Activated CD4-positive, CD25-positive, alpha-beta regulatory T cell treated with anti-CD3 and anti-CD28 coated beads, Interleukin-2, amount 50 U/mL, for 72 hours (primary cell): Measurements from ENCODE around the gene SPO11.
"Not testable (repeated sequence)": the region's sequence is repeated elsewhere in the genome, so short reads cannot be mapped to it uniquely, and the experiment has no call there.

Experiments
- DNase-seq: peaks from one replicate; pipeline ENCODE4 v3.0.0; 2021

Gene SPO11

GRCh38 chr20:57342829-57343228 is 13.2 kb downstream of the SPO11 start:
- DNase-seq = no peak

DNA sequence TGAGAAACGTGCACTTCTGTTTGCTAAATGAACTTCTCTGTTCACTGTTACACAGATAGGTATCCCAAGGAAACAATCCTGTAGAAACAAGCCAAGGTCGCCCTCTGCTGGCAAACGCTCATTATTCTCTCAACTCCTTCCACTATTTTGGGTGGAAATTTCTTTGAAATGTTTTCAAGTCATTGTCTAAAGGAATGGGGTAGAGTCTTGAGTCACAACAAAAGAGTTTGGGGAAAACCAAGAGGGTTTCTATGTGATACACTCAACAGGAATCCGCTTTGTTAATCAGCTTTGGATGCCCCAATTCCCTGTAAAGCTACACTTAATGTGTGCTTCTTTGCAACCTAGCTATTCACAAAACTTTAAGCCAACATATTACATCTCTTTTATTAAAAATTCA is 16.9 kb downstream of the SPO11 start:
- peak; percentile 63 for DNase-seq

DNA sequence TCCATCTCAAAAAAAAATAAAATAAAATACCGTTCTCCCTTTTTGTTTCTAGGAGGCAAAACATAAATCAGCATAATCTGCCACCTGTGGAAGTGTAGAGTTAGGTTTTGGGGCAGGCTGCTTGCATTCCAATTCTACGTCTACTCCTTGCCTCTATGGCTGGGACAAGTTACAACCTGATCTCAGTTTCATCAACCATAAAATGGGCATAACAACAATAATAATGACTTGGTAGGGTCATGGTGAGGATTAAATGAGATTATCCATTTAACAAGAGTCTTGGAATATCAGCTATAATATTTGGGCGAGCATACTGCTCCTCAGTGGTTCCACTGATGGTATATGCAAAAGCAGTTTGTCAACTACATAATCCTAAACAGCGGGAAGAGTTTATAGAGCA is 17.8 kb downstream of the SPO11 start:
- no peak for DNase-seq

DNA sequence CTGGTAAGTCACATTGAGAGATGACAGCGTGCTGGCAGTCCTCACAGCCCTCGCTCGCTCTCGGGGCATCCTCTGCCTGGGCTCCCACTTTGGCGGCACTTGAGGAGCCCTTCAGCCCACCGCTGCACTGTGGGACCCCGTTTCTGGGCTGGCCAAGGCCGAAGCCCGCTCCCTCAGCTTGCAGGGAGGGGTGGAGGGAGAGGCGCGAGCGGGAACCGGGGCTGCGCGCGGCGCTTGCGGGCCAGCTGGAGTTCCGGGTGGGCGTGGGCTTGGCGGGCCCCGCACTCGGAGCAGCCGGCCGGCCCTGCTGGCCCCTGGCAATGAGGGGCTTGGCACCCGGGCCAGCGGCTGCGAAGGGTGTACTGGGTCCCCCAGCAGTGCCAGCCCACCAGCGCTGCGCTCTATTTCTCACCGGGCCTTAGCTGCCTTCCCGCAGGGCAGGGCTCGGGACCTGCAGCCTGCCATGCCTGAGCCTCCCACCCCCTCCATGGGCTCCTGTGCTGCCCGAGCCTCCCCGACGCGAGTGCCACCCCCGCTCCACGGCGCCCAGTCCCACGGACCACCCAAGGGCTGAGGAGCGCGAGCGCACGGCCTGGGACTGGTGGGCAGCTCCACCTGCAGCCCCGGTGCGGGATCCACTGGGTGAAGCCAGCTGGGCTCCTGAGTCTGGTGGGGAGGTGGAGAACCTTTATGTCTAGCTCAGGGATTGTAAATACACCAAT is 18.8 kb downstream of the SPO11 start:
- DNase-seq = not testable (repeated sequence)

DNA sequence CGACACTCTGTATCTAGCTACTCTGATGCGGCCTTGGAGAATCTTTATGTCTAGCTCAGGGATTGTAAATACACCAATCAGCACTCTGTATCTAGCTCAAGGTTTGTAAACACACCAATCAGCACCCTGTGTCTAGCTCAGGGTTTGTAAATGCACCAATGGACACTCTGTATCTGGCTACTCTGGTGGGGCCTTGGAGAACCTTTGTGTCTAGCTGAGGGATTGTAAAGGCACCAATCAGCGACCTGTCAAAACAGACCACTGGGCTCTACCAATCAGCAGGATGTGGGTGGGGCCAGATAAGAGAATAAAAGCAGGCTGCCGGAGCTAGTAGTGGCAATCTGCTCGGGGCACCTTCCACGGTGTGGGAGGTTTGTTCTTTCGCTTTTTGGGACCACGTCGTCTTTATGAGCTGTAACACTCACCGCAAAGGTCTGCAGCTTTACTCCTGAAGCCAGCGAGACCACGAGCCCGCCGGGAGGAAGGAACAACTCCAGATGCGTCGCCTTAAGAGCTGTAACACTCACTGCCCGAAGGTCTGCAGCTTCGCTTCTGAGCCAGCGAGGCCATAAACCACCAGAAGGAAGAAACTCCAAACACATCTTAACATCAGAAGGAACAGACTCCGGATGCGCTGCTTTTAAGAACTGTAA is 19.4 kb downstream of the SPO11 start:
- not testable (repeated sequence) for DNase-seq

GRCh38 chr20:57350081-57350710 is 20.6 kb downstream of the SPO11 start:
- no peak for DNase-seq

GRCh38 chr20:57350726-57351041 is 21.1 kb downstream of the SPO11 start:
- not testable (repeated sequence) for DNase-seq

DNA sequence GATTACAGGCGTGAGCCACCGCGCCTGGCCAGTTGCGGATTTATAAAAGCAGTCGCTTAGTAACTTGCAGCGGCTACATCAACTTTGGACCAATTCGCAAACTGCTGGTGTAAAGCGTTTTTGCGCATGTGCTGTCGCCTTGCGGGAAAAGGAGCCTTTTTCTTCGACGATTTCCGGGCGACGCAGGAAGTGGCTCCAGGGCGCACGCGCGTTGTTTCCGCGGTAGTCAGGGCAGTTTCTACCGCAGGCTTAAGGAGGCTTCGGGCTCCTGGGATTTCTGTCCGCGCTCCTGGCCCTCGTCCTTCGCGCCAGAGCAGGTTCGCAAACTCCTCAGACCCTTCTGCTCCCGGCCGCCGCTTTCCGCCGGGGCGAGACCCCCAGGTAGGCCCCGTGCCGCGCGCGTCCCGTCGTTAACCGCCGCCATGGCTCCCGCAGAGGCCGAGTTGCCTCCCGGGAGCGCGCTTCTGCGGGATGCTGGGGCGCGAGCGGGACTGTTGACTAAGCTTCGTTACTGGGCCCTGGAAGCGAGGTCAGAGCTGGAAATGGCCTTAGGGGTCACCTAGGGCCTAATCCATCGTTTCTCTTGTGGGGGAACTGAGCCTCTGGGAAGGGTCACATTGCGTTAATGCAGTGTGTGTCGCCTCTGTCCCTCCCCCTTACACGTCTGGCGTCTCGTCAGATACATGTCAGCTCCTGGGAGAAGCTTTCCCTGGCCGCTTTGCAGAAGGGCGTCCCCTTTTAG is 21.6 kb downstream of the SPO11 start, which contains the start of gene RAE1:
Gene RAE1, plus strand, starts transcription at position 214 of the 742 bp plus-strand sequence. CDS start 2,784 bp downstream, outside the sequence.
- peak; percentile 87 for DNase-seq

DNA sequence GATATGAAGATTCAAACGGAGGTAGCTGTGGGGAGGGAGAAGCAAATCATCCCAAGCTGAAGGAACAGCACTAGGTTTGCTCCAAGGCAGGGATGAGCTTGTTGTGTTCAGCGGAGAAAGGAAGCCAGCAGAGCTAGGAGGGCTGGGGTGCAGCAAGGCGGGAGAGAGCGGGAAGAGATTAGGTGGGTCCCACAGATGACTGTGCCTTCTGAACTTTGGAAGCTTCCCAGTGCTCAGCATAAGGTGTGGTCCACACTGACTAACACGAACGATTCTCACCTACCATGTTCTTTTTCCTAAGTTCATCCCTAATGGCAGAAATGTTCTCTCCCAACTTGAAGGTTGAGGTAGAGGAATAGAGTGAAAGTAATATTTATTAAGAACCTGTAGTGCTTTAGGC is 22.7 kb downstream of the SPO11 start:
- no peak for DNase-seq

DNA sequence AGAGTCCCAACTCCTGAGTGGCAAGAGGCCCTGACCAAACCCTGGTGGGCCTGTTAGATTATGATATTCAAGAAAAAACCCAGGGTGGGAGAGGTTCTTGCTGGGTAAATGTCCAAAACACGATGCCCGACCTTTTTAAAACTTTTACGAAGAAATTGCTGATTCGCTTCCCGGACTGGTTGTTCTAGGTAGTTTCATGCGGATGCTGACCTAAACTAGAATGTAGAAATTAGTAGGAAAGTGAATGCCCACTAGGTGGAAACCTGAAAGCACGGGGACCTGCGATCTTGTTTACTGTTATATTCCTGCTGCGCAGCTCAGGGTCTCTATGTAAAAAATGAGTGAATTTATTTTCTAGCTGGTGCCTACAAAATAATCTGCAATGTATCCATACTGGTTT is 23.7 kb downstream of the SPO11 start:
- DNase-seq = no peak

DNA sequence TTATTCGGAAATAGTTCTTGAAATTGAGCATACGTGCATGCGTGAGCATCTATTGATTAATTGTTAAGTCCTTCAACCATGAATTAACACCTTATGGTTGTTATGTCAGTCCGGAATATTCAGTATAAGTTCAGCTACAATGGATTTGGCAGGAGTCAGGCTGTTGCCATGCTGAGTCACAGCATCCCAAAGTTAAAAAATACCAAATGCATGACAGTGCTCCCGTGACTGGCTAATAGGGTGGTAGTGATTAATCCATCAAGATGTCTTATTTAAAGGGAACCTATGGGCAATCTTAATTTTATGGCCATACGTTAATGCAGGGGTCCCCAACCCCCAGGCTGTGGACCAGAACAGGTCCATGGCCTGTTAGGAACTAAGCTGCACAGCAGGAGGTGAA is 31.9 kb downstream of the SPO11 start:
- DNase-seq = no peak

DNA sequence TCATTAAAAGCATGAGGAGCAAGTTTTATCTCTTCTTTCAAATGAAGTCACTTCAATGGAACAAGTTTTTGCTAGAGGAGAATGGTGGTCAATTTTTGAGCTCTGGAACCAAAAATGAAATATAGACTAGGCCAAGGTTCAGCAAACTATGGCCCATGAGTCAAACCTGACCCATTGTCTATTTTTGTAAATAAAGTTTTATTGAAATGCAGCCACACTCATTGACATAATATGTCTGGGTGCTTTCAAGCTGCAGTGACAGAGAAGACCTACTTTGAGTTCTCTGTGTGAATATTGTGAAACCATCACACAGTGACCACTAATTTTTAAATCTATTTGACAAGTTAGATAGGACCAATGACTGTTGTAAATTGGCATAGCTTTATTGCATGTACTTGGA is 34.8 kb downstream of the SPO11 start:
- no peak for DNase-seq

DNA sequence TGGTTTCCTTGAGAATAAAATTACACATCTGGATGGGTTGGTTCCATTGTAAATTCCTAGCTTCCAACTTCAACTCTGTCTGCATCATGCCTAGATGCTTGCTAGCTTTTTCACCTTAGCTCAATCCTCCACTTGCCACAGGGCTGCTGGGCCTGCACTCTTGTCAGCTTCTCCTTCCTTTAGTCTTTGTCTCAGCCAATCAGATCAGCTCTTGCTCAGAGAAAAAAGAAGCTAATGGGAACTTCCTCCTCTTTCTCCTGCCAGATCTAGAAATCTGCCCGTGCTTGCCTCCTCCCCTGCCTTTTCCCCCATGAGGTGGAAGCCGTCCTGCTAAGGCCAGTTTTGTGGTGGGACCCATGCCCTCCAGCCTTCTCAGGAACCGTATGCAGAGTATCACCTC is 40.0 kb downstream of the SPO11 start:
- DNase-seq = no peak

- DNase-seq = no peak
Observed at GRCh38 chr20:57370316-57370715, 40.7 kb downstream of the SPO11 start.

DNA sequence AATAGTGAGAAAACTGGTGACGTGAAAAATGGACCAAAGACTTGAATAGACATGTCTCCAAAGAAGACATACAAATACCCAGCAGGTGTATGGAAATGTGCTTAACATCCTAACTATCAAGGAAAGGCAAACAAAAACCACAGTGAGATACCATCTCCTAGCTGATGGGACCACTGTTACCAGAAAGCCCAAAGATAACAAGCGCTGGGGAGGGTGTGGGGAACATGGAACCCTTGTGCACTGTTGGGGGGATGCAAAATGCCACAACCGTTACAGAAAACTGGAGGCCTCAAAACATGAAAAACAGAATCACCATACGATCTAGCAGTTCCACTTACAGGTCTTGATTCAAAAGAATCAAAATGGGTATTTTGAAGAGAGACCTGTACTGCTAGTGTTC is 41.8 kb downstream of the SPO11 start:
- no peak for DNase-seq

- no peak for DNase-seq
Observed at GRCh38 chr20:57372157-57372556, 42.6 kb downstream of the SPO11 start.

DNA sequence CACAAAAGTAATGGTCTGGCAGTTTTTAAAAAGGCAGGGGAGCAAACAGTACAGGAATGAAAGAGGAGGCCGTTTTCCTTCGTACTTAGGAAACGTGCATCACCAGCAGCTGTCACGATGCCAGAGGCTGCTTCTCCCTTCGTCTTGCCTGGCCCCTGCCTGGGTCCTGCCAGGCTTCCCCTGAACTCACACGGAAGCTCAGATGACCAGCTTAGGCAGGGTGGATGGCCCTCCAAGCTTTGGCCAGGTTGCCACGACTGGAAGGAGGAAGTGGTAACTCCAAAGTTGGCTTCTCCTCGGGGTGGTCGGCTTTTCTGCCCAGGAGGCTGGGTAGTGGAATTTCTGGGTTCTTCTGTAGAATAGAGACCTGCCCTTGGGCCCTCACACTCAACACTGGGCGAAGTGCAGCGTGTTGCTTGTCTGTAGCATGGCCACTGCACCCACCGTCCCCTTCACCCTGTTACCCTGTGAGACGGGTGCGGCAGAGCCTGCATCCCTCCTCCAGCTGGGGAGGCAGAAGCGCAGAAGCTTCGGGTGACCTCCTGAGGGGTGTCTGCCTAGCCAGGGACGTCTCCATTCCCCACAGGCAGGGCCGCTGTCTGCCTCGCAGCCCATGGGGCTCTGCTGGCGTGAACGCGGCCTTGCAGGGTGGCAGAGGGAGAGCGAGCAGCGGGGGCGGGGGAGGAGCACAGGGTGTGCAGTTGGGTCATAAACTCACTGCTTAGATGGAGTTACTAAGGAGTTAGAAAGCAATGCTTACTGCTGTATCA is 43.2 kb downstream of the SPO11 start:
- DNase-seq = no peak

- DNase-seq = no peak
Observed at GRCh38 chr20:57374343-57374930, 44.8 kb downstream of the SPO11 start.

DNA sequence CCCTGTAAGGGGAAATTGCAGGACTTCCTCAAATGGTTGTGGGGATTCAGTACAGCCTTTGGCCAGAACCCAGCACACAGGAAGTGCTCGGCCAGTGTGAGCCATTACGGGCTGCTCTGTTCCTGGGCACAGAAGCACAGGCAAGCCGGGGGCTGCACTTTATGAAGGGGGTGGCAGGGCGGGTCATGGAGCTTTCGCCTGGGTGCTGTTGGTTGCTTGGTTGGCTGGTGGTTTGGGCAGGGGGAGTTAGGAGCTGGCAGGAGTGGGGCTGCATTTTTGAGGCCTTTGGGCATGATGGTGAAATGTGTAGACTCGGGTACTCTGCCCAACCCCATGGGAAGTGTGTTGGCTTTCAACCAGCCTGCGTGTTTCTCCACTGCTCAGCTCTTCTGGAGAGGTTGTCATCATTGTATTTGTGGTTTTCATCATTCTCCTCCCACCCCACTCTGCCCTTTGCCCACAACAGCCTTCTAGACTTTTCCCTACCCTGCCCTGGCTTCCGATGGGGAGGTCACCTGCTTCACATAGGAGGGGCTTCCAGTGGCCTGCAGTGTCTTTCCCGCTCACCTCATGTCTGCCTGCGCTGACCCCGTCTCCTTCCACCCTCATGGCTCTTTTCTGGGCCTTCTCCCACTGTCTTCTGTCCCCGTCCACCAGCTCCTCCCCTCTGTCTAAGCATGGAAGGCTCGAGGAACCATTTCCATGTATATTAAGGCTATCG is 45.5 kb downstream of the SPO11 start:
- DNase-seq = no peak

DNA sequence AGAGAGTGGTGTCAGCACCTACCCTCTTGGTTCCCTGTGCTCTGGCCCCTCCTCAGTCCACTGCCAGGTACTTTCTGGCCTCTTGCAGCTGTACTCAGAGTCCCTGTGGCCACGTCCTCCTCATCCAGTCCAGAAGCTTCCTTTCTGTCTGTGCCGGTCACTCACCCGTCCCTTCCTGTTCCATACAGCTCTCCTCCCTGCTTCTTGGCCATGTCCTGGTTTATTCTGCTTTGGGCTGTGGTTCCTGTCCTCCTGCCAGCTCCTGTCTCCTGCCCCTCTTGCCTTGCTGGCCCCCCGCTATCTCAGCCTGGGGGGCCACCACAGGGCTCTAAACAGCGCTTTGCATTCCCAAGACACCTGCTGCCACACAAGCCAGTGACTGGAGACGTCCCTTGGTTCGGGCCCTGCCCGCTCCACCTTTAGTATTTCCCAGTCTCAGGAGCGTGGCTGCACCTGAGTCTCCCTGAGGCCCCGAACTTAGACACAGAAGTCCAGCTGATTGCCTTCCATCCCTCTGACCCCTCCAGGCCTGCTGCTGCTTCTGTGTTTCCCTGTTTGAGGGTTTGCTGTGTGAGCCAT is 46.1 kb downstream of the SPO11 start:
- no peak for DNase-seq

GRCh38 chr20:57377350-57377749 is 47.7 kb downstream of the SPO11 start:
- no peak for DNase-seq
